Activated naive CD8-positive, alpha-beta T cell treated with anti-CD3 and anti-CD28 coated beads for 36 hours (primary cell): ENCODE measurements around the gene POLD4. TPM values are rescaled to one million over a fixed set of nuclear protein-coding genes. Genes with fewer than 3 reads are reported as not detected.

ENCODE experiments used
- DNase-seq: peaks from one replicate; pipeline ENCODE4 v3.0.0; 2021
- H3K27ac Mint-ChIP-seq: one replicate; pipeline ENCODE4 v1.8.0; 2022; ENCODE audit warnings: mild to moderate bottlenecking, moderate library complexity, mixed read lengths
- H3K27me3 Mint-ChIP-seq: one replicate; pipeline ENCODE4 v1.8.0; 2022; ENCODE audit warnings: mild to moderate bottlenecking, mixed read lengths
- H3K36me3 Mint-ChIP-seq: one replicate; pipeline ENCODE4 v1.8.0; 2021; ENCODE audit warnings: mild to moderate bottlenecking, mixed read lengths
- H3K4me1 Mint-ChIP-seq: one replicate; pipeline ENCODE4 v1.8.0; 2021; ENCODE audit warnings: mixed read lengths
- H3K4me3 Mint-ChIP-seq: one replicate; pipeline ENCODE4 v1.8.0; 2022; ENCODE audit warnings: mild to moderate bottlenecking, moderate library complexity, mixed read lengths
- H3K9me3 Mint-ChIP-seq: one replicate; pipeline ENCODE4 v1.8.0; 2022; ENCODE audit warnings: mixed read lengths
- total RNA-seq, 2 experiments: library from RNA; stranded (reverse); gene quantifications; one replicate each; pipeline ENCODE4 v1.2.3, GENCODE V29; 2021

The POLD4 gene
- total RNA-seq, 2 experiments from 2014 or later, result 28.5 to 28.6 TPM

- Mint-ChIP-seq H3K27ac (peak overlapping the region; percentile 79), H3K4me3 (peak overlapping the region; percentile 76), H3K36me3 (no peaks in the 10 kb centered on the region), H3K27me3 (no peaks in the 10 kb centered on the region), H3K4me1 (peaks cover 36% of the 10 kb centered on the region), H3K9me3 (no peaks in the 10 kb centered on the region)
- DNase-seq, result no peak
These were observed 1.0 kb upstream of the POLD4 start for GRCh38 chr11:67354075-67355022.

- Mint-ChIP-seq H3K27ac (peak overlapping the region; percentile 98), H3K9me3 (no peaks in the 10 kb centered on the region), H3K36me3 (no peaks in the 10 kb centered on the region), H3K4me1 (peaks cover 44% of the 10 kb centered on the region), H3K27me3 (no peaks in the 10 kb centered on the region), H3K4me3 (peak overlapping the region; percentile 98)
- DNase-seq, result no peak
These were observed 615 bp downstream of the POLD4 start for GRCh38 chr11:67352546-67353316.

- H3K4me3 Mint-ChIP-seq, result peak overlapping the region; percentile 22
- H3K4me1 Mint-ChIP-seq, result peaks cover 41% of the 10 kb centered on the region
- no peaks in the 10 kb centered on the region for H3K27me3 Mint-ChIP-seq
- peak overlapping the region; percentile 57 for H3K27ac Mint-ChIP-seq
- no peaks in the 10 kb centered on the region for H3K9me3 Mint-ChIP-seq
- no peaks in the 10 kb centered on the region for H3K36me3 Mint-ChIP-seq
- DNase-seq, result peak; percentile 65
These were observed 1.9 kb downstream of the POLD4 start for GRCh38 chr11:67351275-67352005.

- no peak for DNase-seq
- H3K27me3 Mint-ChIP-seq, result no peaks in the 10 kb centered on the region
- peak overlapping the region; percentile 12 for H3K27ac Mint-ChIP-seq
- H3K4me1 Mint-ChIP-seq, result peaks cover 54% of the 10 kb centered on the region
- H3K9me3 Mint-ChIP-seq, result no peaks in the 10 kb centered on the region
- H3K4me3 Mint-ChIP-seq, result no peak overlapping the region
- H3K36me3 Mint-ChIP-seq, result no peaks in the 10 kb centered on the region
These were observed 3.3 kb downstream of the POLD4 start for GRCh38 chr11:67349928-67350465.

- Mint-ChIP-seq H3K27ac (peak overlapping the region; percentile 12), H3K4me3 (no peak overlapping the region), H3K27me3 (no peaks in the 10 kb centered on the region), H3K9me3 (no peaks in the 10 kb centered on the region), H3K36me3 (no peaks in the 10 kb centered on the region), H3K4me1 (peaks cover 53% of the 10 kb centered on the region)
- DNase-seq, result no peak
These were observed 3.9 kb downstream of the POLD4 start for GRCh38 chr11:67349457-67349856.

- Mint-ChIP-seq H3K27ac (no peak overlapping the region), H3K4me3 (no peak overlapping the region), H3K27me3 (no peaks in the 10 kb centered on the region), H3K36me3 (no peaks in the 10 kb centered on the region), H3K4me1 (peaks cover 52% of the 10 kb centered on the region), H3K9me3 (no peaks in the 10 kb centered on the region)
- no peak for DNase-seq
These were observed 4.3 kb downstream of the POLD4 start for GRCh38 chr11:67349036-67349435.

- no peaks in the 10 kb centered on the region for H3K36me3 Mint-ChIP-seq
- no peaks in the 10 kb centered on the region for H3K27me3 Mint-ChIP-seq
- no peak overlapping the region for H3K27ac Mint-ChIP-seq
- DNase-seq, result no peak
- H3K9me3 Mint-ChIP-seq, result no peaks in the 10 kb centered on the region
- H3K4me1 Mint-ChIP-seq, result peaks cover 49% of the 10 kb centered on the region
- H3K4me3 Mint-ChIP-seq, result no peak overlapping the region
These were observed 5.2 kb downstream of the POLD4 start for GRCh38 chr11:67347964-67348749.

GRCh38 chr11:67345920-67346819, 7.2 kb downstream of the POLD4 start:
- no peaks in the 10 kb centered on the region for H3K27me3 Mint-ChIP-seq
- peak overlapping the region; percentile 85 for H3K27ac Mint-ChIP-seq
- no peak overlapping the region for H3K4me3 Mint-ChIP-seq
- peaks cover 41% of the 10 kb centered on the region for H3K4me1 Mint-ChIP-seq
- no peak for DNase-seq
- no peaks in the 10 kb centered on the region for H3K9me3 Mint-ChIP-seq
- H3K36me3 Mint-ChIP-seq, result no peaks in the 10 kb centered on the region

- Mint-ChIP-seq H3K4me3 (peak overlapping the region; percentile 14), H3K27me3 (no peaks in the 10 kb centered on the region), H3K27ac (peak overlapping the region; percentile 85), H3K9me3 (no peaks in the 10 kb centered on the region), H3K36me3 (no peaks in the 10 kb centered on the region), H3K4me1 (peaks cover 37% of the 10 kb centered on the region)
- DNase-seq, result no peak
These were observed 8.0 kb downstream of the POLD4 start for GRCh38 chr11:67345247-67345919.

- peak overlapping the region; percentile 85 for H3K27ac Mint-ChIP-seq
- no peaks in the 10 kb centered on the region for H3K36me3 Mint-ChIP-seq
- H3K4me3 Mint-ChIP-seq, result peak overlapping the region; percentile 38
- peaks cover 32% of the 10 kb centered on the region for H3K4me1 Mint-ChIP-seq
- H3K9me3 Mint-ChIP-seq, result no peaks in the 10 kb centered on the region
- peak; percentile 17 for DNase-seq
- no peaks in the 10 kb centered on the region for H3K27me3 Mint-ChIP-seq
These were observed 9.1 kb downstream of the POLD4 start for GRCh38 chr11:67344264-67344663.

GRCh38 chr11:67337257-67337656, 16.1 kb downstream of the POLD4 start:
- Mint-ChIP-seq H3K4me1 (no peaks in the 10 kb centered on the region), H3K27me3 (no peaks in the 10 kb centered on the region), H3K9me3 (no peaks in the 10 kb centered on the region), H3K4me3 (no peak overlapping the region), H3K27ac (no peak overlapping the region), H3K36me3 (no peaks in the 10 kb centered on the region)
- no peak for DNase-seq

GRCh38 chr11:67332081-67332691, 21.2 kb downstream of the POLD4 start:
- DNase-seq, result no peak
- H3K27ac Mint-ChIP-seq, result no peak overlapping the region
- H3K4me1 Mint-ChIP-seq, result no peaks in the 10 kb centered on the region
- no peaks in the 10 kb centered on the region for H3K9me3 Mint-ChIP-seq
- H3K36me3 Mint-ChIP-seq, result peaks cover 2% of the 10 kb centered on the region
- no peak overlapping the region for H3K4me3 Mint-ChIP-seq
- H3K27me3 Mint-ChIP-seq, result no peaks in the 10 kb centered on the region
